HEK293 (cell line): ENCODE measurements around the gene ITGB8.

Experiments
- CTCF ChIA-PET: fragments of 350-600 bp; formaldehyde crosslinking; extraction: SDS; loops from one replicate; lab custom pipeline; 2021; ENCODE audit warnings: antibody characterized with exemption; lab: Yijun Ruan, JAX
- POLR2A ChIA-PET: fragments of 300-600 bp; formaldehyde crosslinking; extraction: SDS; loops from one replicate; lab custom pipeline; 2020; ENCODE audit warnings: antibody characterized with exemption, inconsistent platforms; lab: Yijun Ruan, JAX
- H3K27ac ChIP-seq: fragments of 200-500 bp; sonication (Bioruptor generic); 2 replicates; pipeline ENCODE4 v1.5.1; 2014; ENCODE audit warnings: low read depth, low read length, control low read depth, inconsistent platforms; ENCODE audit errors: extremely low read depth
- H3K36me3 ChIP-seq, 2 experiments: fragments of 200-500 bp in 1 of 2; sonication (Bioruptor generic) in 1 of 2; 1 replicate in 1 of 2; 2 replicates in 1 of 2; pipeline ENCODE4 v1.5.1; 2014 to 2017; ENCODE audit warnings: inconsistent platforms in 2 of 2, low read length in 2 of 2; ENCODE audit not compliant: control insufficient read depth in 2 of 2, insufficient read depth in 1 of 2
- H3K4me1 ChIP-seq: fragments of 200-500 bp; sonication (Bioruptor generic); 2 replicates; pipeline ENCODE4 v1.5.1; 2014; ENCODE audit warnings: mild to moderate bottlenecking, low read length, inconsistent platforms; ENCODE audit not compliant: control insufficient read depth, insufficient read depth
- H3K4me3 ChIP-seq: 2 replicates; pipeline ENCODE4 v1.5.1; 2011; ENCODE audit warnings: low read depth, mild to moderate bottlenecking, control low read depth, low read length, moderate library complexity
- H3K9me3 ChIP-seq: fragments of 200-500 bp; sonication (Bioruptor generic); 2 replicates; pipeline ENCODE4 v1.5.1; 2014; ENCODE audit warnings: low read depth, low read length, inconsistent platforms; ENCODE audit not compliant: control insufficient read depth, insufficient read depth
- FEZF1 ChIP-seq: fragments of 450-650 bp; formaldehyde crosslinking; IDR thresholded peaks from 2 replicates; pipeline ENCODE4 v1.5.1; 2016; ENCODE audit warnings: missing biosample characterization, missing genetic modification characterization
- GFI1B ChIP-seq: fragments of 450-650 bp; formaldehyde crosslinking; IDR thresholded peaks from 2 replicates; pipeline ENCODE4 v1.5.1; 2016; ENCODE audit warnings: missing biosample characterization, missing genetic modification characterization
- GLI4 ChIP-seq: fragments of 450-650 bp; formaldehyde crosslinking; IDR thresholded peaks from 2 replicates; pipeline ENCODE4 v1.5.1; 2016; ENCODE audit warnings: missing biosample characterization, missing genetic modification characterization
- HOXA7 ChIP-seq: sonication (generic); formaldehyde crosslinking; IDR thresholded peaks from 2 replicates; pipeline ENCODE4 v1.8.1; 2022; ENCODE audit warnings: missing genetic modification reagents, borderline replicate concordance
- HOXD13 ChIP-seq: sonication (generic); formaldehyde crosslinking; IDR thresholded peaks from 2 replicates; pipeline ENCODE4 v1.8.0; 2022; ENCODE audit warnings: missing genetic modification reagents, borderline replicate concordance
- PRDM2 ChIP-seq: fragments of 450-650 bp; formaldehyde crosslinking; IDR thresholded peaks from 2 replicates; pipeline ENCODE4 v1.5.1; 2016; ENCODE audit warnings: missing biosample characterization, missing genetic modification characterization, borderline replicate concordance
- SCRT1 ChIP-seq: fragments of 450-650 bp; formaldehyde crosslinking; IDR thresholded peaks from 2 replicates; pipeline ENCODE4 v1.5.1; 2016; ENCODE audit warnings: missing biosample characterization, missing genetic modification characterization, borderline replicate concordance
- ZBTB1 ChIP-seq: fragments of 450-650 bp; formaldehyde crosslinking; IDR thresholded peaks from 2 replicates; pipeline ENCODE4 v1.5.1; 2016; ENCODE audit warnings: missing biosample characterization, missing genetic modification characterization
- ZBTB49 ChIP-seq: fragments of 450-650 bp; formaldehyde crosslinking; IDR thresholded peaks from 2 replicates; pipeline ENCODE4 v1.5.1; 2016; ENCODE audit warnings: missing biosample characterization, missing genetic modification characterization, low read depth
- ZBTB8A ChIP-seq: fragments of 450-650 bp; formaldehyde crosslinking; IDR thresholded peaks from 2 replicates; pipeline ENCODE4 v1.5.1; 2016; ENCODE audit warnings: missing biosample characterization, missing genetic modification characterization
- ZNF133 ChIP-seq: fragments of 450-650 bp; formaldehyde crosslinking; IDR thresholded peaks from 2 replicates; pipeline ENCODE4 v1.5.1; 2016; ENCODE audit warnings: missing biosample characterization, missing genetic modification characterization
- ZNF16 ChIP-seq: fragments of 450-650 bp; formaldehyde crosslinking; IDR thresholded peaks from 2 replicates; pipeline ENCODE4 v1.5.1; 2016; ENCODE audit warnings: low read depth, missing biosample characterization, missing genetic modification characterization
- ZNF174 ChIP-seq: fragments of 450-650 bp; formaldehyde crosslinking; IDR thresholded peaks from 2 replicates; pipeline ENCODE4 v1.5.0; 2017; ENCODE audit warnings: missing biosample characterization, mild to moderate bottlenecking, missing genetic modification characterization
- ZNF184 ChIP-seq: fragments of 450-650 bp; IDR thresholded peaks from 2 replicates; pipeline ENCODE4 v1.5.1; 2018; ENCODE audit warnings: missing biosample characterization, mild to moderate bottlenecking, missing genetic modification characterization
- ZNF223 ChIP-seq: fragments of 450-650 bp; formaldehyde crosslinking; IDR thresholded peaks from 2 replicates; pipeline ENCODE4 v1.5.1; 2016; ENCODE audit warnings: missing biosample characterization, missing genetic modification characterization
- ZNF248 ChIP-seq: fragments of 450-650 bp; formaldehyde crosslinking; IDR thresholded peaks from 2 replicates; pipeline ENCODE4 v1.5.1; 2017; ENCODE audit warnings: missing biosample characterization, missing genetic modification characterization
- ZNF302 ChIP-seq: fragments of 450-650 bp; formaldehyde crosslinking; IDR thresholded peaks from 2 replicates; pipeline ENCODE4 v1.5.1; 2016; ENCODE audit warnings: missing biosample characterization, missing genetic modification characterization, low read depth
- ZNF335 ChIP-seq: fragments of 450-650 bp; formaldehyde crosslinking; conservative IDR thresholded peaks from 2 replicates; pipeline ENCODE4 v1.5.1; 2016; ENCODE audit warnings: missing biosample characterization, missing genetic modification characterization
- ZNF404 ChIP-seq: fragments of 450-650 bp; formaldehyde crosslinking; IDR thresholded peaks from 2 replicates; pipeline ENCODE4 v1.5.1; 2017; ENCODE audit warnings: missing biosample characterization, missing genetic modification characterization
- ZNF423 ChIP-seq: fragments of 450-650 bp; formaldehyde crosslinking; IDR thresholded peaks from 2 replicates; pipeline ENCODE4 v1.5.1; 2016; ENCODE audit warnings: missing biosample characterization, missing genetic modification characterization
- ZNF660 ChIP-seq: fragments of 450-650 bp; IDR thresholded peaks from 2 replicates; pipeline ENCODE4 v1.5.1; 2018; ENCODE audit warnings: missing biosample characterization, mild to moderate bottlenecking, missing genetic modification characterization
- ZNF692 ChIP-seq: fragments of 450-650 bp; formaldehyde crosslinking; IDR thresholded peaks from 2 replicates; pipeline ENCODE4 v1.5.1; 2016; ENCODE audit warnings: missing biosample characterization, missing genetic modification characterization

ITGB8 gene

DNA sequence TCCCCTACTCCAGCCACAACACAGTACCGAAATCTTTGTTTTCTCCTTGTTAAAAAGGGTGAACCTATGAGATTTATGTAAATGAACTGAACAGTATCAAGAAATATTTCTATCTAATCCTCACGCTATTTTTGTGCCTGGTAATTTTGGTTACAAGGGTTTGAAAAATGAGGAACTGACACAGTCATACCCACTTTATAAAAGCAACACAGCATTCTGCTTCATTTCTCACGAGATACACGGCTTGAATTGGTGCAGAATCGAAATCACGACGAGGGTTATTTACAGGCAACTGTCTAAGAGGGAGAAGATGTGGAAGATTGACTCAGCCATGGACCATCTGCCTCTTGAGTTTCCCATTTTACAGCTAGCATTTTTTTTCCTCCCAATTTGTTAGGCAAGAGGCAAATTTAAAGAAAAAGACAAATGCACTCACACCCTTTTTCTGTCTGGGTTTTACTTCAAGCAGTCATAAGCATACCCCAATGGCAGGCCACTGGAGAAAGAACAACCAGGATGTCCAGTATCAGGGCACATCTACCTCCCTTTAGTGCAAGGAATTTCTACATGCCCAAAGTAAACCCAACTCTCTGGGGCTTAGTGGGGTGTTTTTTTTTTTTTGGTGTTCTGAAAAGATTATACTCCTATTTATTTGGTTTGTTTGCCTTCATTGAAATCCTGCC is 108.1 kb downstream of the ITGB8 start:
- ChIA-PET POLR2A (no interaction called here), CTCF (interaction anchor here (1.0 to 1.1 kb wide), 2 partner anchors 11 to 39 kb away, joined by 3 read pairs; no protein-coding TSS in a partner anchor)
- H3K9me3 ChIP-seq = no peaks in the 10 kb centered on the region
- no peak overlapping the region for H3K4me3 ChIP-seq
- no peaks in the 10 kb centered on the region for H3K36me3 ChIP-seq
- H3K27ac ChIP-seq = no peak overlapping the region
- H3K4me1 ChIP-seq = peaks cover 21% of the 10 kb centered on the region
- no peak for TF ChIP-seq ZNF692 (tag by site-specific recombination)
- TF ChIP-seq ZNF223 (tag by site-specific recombination) = no peak
- no peak for TF ChIP-seq ZNF660 (tag by site-specific recombination)
- no peak for TF ChIP-seq ZNF133
- TF ChIP-seq ZNF184 (tag by site-specific recombination) = no peak

- ChIA-PET CTCF (interaction anchor here (1.0 to 1.3 kb wide), 5 partner anchors 7 to 39 kb away, joined by 3 to 4 read pairs (median 3); no protein-coding TSS in a partner anchor), POLR2A (no interaction called here)
- Histone ChIP-seq H3K36me3 (no peaks in the 10 kb centered on the region), H3K4me3 (no peak overlapping the region), H3K4me1 (peaks cover 21% of the 10 kb centered on the region), H3K9me3 (no peaks in the 10 kb centered on the region), H3K27ac (peak overlapping the region; percentile 35; the same call in 1 of the 2 replicates)
- TF ChIP-seq PRDM2 = no peak
- no peak for TF ChIP-seq ZBTB1 (tag by site-specific recombination)
- TF ChIP-seq SCRT1 (tag by site-specific recombination) = no peak
- TF ChIP-seq ZNF174 (tag by site-specific recombination) = no peak
- peak; percentile 54 for TF ChIP-seq FEZF1 (tag by site-specific recombination)
- no peak for TF ChIP-seq ZNF16
- no peak for TF ChIP-seq ZNF248 (tag by site-specific recombination)
- no peak for TF ChIP-seq GFI1B (tag by site-specific recombination)
- TF ChIP-seq ZBTB8A = 0 out of 2 replicates have a peak, but pooled peaks have one; percentile 55
- TF ChIP-seq GLI4 = no peak
- no peak for TF ChIP-seq HOXD13 (CRISPR knock-in tag)
- TF ChIP-seq HOXA7 (CRISPR knock-in tag) = no peak
- TF ChIP-seq ZBTB49 (tag by site-specific recombination) = no peak
- no peak for TF ChIP-seq ZNF404
- no peak for TF ChIP-seq ZNF302 (tag by site-specific recombination)
- no peak for TF ChIP-seq ZNF335 (tag by site-specific recombination)
- TF ChIP-seq ZNF423 (tag by site-specific recombination) = no peak
Measured at GRCh38 chr7:20439416-20440185, 108.9 kb downstream of the ITGB8 start.
